ENCODE results near the gene KCNIP4. TPM values are rescaled to one million over a fixed set of nuclear protein-coding genes. Genes with fewer than 3 reads are reported as not detected.

Gene KCNIP4
- total RNA-seq, 1 donor from 2014 or later, result 30.4 TPM

GRCh38 chr4:20832826-20833225, 1115.7 kb downstream of the KCNIP4 start:
- no peaks in the 10 kb centered on the region for H3K4me1 Mint-ChIP-seq (ENCODE audit: low read depth, unreplicated experiment)
- no peaks in the 10 kb centered on the region for H3K27me3 Mint-ChIP-seq (ENCODE audit: unreplicated experiment)
- TF ChIP-seq, protein P1, sequence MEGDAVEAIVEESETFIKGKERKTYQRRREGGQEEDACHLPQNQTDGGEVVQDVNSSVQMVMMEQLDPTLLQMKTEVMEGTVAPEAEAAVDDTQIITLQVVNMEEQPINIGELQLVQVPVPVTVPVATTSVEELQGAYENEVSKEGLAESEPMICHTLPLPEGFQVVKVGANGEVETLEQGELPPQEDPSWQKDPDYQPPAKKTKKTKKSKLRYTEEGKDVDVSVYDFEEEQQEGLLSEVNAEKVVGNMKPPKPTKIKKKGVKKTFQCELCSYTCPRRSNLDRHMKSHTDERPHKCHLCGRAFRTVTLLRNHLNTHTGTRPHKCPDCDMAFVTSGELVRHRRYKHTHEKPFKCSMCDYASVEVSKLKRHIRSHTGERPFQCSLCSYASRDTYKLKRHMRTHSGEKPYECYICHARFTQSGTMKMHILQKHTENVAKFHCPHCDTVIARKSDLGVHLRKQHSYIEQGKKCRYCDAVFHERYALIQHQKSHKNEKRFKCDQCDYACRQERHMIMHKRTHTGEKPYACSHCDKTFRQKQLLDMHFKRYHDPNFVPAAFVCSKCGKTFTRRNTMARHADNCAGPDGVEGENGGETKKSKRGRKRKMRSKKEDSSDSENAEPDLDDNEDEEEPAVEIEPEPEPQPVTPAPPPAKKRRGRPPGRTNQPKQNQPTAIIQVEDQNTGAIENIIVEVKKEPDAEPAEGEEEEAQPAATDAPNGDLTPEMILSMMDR (IDR thresholded peaks at IDR 0.05; ENCODE audit: partially characterized antibody, unreplicated experiment), result no peak
- H3K36me3 Mint-ChIP-seq (ENCODE audit: unreplicated experiment), result no peaks in the 10 kb centered on the region
- H3K27ac Mint-ChIP-seq (ENCODE audit: unreplicated experiment), result no peak overlapping the region
- no peak for DNase-seq
- no peaks in the 10 kb centered on the region for H3K9me3 Mint-ChIP-seq (ENCODE audit: unreplicated experiment)
- H3K4me3 Mint-ChIP-seq (ENCODE audit: unreplicated experiment), result no peak overlapping the region

- no peak for DNase-seq
- H3K9me3 Mint-ChIP-seq (ENCODE audit: unreplicated experiment), result no peaks in the 10 kb centered on the region
- no peak overlapping the region for H3K4me3 Mint-ChIP-seq (ENCODE audit: unreplicated experiment)
- H3K36me3 Mint-ChIP-seq (ENCODE audit: unreplicated experiment), result no peaks in the 10 kb centered on the region
- H3K27ac Mint-ChIP-seq (ENCODE audit: unreplicated experiment), result no peak overlapping the region
- TF ChIP-seq, protein P1 (IDR thresholded peaks at IDR 0.05; ENCODE audit: partially characterized antibody, unreplicated experiment), result no peak
- no peaks in the 10 kb centered on the region for H3K4me1 Mint-ChIP-seq (ENCODE audit: low read depth, unreplicated experiment)
- H3K27me3 Mint-ChIP-seq (ENCODE audit: unreplicated experiment), result no peaks in the 10 kb centered on the region
Observed at GRCh38 chr4:20831746-20832145, 1116.8 kb downstream of the KCNIP4 start.

GRCh38 chr4:20829617-20830357, 1118.8 kb downstream of the KCNIP4 start:
- no peak for DNase-seq
- H3K9me3 Mint-ChIP-seq (ENCODE audit: unreplicated experiment), result no peaks in the 10 kb centered on the region
- H3K4me1 Mint-ChIP-seq (ENCODE audit: low read depth, unreplicated experiment), result no peaks in the 10 kb centered on the region
- H3K27me3 Mint-ChIP-seq (ENCODE audit: unreplicated experiment), result no peaks in the 10 kb centered on the region
- H3K36me3 Mint-ChIP-seq (ENCODE audit: unreplicated experiment), result no peaks in the 10 kb centered on the region
- TF ChIP-seq, protein P1 (IDR thresholded peaks at IDR 0.05; ENCODE audit: partially characterized antibody, unreplicated experiment), result no peak
- H3K4me3 Mint-ChIP-seq (ENCODE audit: unreplicated experiment), result no peak overlapping the region
- no peak overlapping the region for H3K27ac Mint-ChIP-seq (ENCODE audit: unreplicated experiment)

DNA sequence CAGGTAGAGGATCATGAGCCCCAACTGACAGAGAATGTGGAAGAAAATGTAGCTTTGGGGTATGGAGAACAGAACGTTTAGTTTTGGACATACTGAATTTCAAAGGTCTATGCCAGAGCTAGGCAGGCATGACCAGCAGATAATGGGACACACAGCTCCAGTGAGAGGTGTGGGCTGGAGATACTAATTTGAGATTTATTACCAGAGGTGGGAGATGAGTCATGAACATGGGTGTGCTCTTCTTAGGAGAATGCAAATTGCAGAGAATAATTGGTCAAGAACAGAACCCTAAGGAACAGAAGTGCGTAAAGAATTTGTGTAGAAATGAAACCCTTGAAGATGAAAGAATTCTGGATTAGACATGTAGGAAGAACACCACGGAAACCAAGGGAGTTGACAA, 1123.1 kb downstream of the KCNIP4 start:
- no peak for DNase-seq
- Mint-ChIP-seq H3K4me1 (ENCODE audit: low read depth, unreplicated experiment) (no peaks in the 10 kb centered on the region), H3K9me3 (ENCODE audit: unreplicated experiment) (no peaks in the 10 kb centered on the region), H3K27ac (ENCODE audit: unreplicated experiment) (no peak overlapping the region), H3K4me3 (ENCODE audit: unreplicated experiment) (no peak overlapping the region), H3K36me3 (ENCODE audit: unreplicated experiment) (no peaks in the 10 kb centered on the region), H3K27me3 (ENCODE audit: unreplicated experiment) (no peaks in the 10 kb centered on the region)
- TF ChIP-seq, protein P1 (IDR thresholded peaks at IDR 0.05; ENCODE audit: partially characterized antibody, unreplicated experiment), result no peak

DNA sequence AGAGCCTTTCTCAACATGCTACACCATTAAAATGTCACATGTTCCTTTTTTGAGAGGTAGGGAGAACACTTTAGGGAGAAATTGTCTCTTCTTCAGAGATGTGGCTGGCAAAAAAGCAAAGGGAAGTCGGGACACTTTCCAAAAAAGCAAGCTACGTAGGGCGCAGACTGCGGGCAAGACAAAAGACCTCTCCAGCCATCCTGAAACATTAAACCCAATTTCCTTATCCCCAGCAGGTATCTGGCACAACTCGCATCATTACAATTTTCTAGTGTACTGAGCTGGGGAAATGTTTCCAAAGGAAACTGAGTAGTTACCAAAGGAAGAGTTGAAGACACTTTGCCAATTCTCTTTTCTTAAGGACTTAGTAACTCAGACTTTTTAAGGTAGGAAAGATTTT, 1132.3 kb downstream of the KCNIP4 start:
- Mint-ChIP-seq H3K36me3 (ENCODE audit: unreplicated experiment) (no peaks in the 10 kb centered on the region), H3K4me1 (ENCODE audit: low read depth, unreplicated experiment) (no peaks in the 10 kb centered on the region), H3K9me3 (ENCODE audit: unreplicated experiment) (no peaks in the 10 kb centered on the region), H3K4me3 (ENCODE audit: unreplicated experiment) (no peak overlapping the region), H3K27me3 (ENCODE audit: unreplicated experiment) (no peaks in the 10 kb centered on the region), H3K27ac (ENCODE audit: unreplicated experiment) (no peak overlapping the region)
- no peak for DNase-seq
- TF ChIP-seq, protein P1 (IDR thresholded peaks at IDR 0.05; ENCODE audit: partially characterized antibody, unreplicated experiment), result no peak

All from glutamatergic neuron (in vitro differentiated cells).